ENCODE results near the gene SERINC4.
"Not testable (repeated sequence)": the region's sequence is repeated elsewhere in the genome, so short reads cannot be mapped to it uniquely, and the experiment has no call there.

- TF ChIP-seq CTCF (IDR thresholded peaks at IDR 0.05); EZH2 (IDR thresholded peaks at IDR 0.05; ENCODE audit: borderline replicate concordance, insufficient read depth, low read depth, low read length, poor library complexity, severe bottlenecking): not testable (repeated sequence)
Measured at GRCh38 chr15:43746903-43747309, 53.1 kb downstream of the SERINC4 start.
